ENCODE data around the gene MYH14.

Gene MYH14

DNA sequence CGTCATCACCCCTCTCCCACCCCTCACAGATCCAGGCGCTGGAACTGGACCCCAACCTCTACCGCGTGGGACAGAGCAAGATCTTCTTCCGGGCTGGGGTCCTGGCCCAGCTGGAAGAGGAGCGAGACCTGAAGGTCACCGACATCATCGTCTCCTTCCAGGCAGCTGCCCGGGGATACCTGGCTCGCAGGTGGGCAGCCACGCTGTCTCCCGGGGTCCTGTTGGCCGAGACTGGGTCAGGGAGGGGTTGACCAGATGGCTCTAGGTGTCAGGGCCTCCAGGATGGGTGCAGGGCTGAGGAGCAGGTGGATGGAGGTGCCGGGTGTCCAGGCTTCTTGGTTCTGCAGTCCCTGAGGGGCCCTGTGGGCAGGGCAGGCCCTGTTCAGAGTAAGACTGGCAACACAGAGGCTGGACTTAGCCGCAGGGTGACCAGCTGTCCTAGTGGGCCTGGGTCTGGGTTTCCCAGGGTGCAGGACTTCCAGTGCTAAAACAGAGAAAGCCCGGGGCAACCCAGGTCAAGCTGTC is 58.1 kb downstream of the MYH14 start:
- no peak for DNase-seq (ENCODE audit: low read depth)

DNA sequence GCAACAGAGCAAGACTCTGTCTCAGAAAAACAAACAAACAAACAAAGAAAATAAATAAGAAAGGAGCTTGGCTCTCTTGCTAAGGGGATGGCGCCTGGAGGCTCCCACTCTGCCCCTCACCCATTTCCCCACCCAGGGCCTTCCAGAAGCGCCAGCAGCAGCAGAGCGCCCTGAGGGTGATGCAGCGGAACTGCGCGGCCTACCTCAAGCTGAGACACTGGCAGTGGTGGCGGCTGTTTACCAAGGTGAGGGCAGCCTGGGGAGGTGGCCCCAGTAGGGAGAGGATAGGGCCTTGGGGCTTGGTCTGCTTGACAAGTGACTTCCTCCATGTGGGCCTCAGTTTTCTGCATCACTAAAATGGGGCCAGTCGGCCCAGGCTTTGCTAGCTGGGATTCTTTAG is 59.8 kb downstream of the MYH14 start:
- no peak for DNase-seq (ENCODE audit: low read depth)

DNA sequence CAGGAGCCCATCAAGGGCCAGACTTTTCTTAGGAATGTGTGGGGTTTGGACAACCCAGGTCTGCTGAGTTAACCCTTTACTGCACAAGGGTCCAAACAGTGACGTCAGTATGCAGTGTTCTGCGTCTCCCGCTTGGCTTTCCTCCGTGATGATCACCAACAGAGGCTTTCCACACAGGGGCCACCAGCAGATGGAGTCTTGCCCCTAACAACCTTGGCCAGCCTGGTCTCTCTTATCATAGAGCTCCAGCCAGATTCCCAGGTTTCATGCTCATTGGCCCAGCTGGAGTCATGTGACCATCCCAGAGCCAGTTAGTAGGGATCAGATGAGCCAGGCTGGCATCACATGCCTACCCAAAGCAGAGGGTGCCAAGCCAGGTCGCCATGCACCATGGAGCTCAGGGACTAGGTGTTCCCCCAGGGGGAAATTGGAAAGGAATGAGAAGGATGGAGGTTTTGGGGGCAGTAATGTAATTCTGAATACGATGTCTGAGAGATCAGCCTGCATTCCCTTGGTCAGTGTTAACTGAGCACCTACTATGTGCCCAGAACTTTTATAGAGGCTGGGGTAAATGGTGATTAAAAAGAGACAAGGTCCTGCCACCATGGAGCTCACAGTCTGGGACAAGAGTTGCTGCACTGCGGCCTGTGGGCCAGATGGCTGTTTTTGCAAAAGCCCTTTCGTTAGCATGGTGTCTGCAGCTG is 61.2 kb downstream of the MYH14 start:
- DNase-seq (ENCODE audit: low read depth) = no peak

DNA sequence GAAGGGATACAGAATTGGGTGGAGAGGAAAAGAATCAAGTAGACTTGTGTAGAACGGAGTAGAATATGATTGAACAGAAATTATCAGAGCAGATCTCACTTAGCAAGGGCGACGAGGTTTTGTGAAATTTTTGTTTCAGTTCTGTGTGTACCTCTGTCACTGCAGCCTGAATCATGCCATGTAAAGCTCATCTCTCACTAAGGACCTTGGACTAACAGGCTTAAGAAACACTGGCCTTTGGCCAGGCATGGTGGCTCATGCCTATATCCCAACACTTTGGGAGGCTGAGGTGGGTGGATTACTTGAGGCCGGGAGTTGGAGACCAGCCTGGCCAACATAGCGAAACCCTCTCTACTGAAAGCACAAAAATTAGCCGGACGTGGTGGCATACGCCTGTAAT is 62.6 kb downstream of the MYH14 start:
- DNase-seq (ENCODE audit: low read depth) = no peak

DNA sequence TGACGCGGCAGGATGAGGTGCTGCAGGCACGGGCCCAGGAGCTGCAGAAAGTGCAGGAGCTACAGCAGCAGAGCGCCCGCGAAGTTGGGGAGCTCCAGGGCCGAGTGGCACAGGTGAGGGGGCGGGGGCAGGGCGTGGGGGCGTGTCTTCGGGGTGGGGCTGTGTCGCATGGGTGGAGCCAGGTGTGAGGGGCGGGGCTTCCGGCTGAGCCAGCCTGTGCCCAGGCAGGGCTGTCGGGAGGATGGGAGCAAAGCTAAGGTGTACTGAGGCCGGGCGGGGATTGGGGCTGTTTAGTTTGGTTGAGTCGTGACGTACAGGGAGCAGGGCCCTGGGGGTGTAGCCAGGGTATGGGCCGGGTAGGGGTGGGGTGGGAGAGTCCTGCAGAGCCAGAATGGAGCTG is 63.5 kb downstream of the MYH14 start:
- DNase-seq (ENCODE audit: low read depth) = no peak

DNA sequence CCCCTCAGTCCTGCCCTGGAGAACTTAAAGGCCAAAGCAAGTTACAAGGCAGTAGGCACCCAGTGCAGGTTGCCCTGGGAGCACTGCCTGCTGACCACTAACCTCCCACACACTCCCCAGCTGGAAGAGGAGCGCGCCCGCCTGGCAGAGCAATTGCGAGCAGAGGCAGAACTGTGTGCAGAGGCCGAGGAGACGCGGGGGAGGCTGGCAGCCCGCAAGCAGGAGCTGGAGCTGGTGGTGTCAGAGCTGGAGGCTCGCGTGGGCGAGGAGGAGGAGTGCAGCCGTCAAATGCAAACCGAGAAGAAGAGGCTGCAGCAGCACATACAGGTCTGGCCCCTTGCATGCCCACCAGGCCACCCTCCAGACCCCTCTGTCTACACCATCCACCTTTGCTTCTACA is 64.6 kb downstream of the MYH14 start:
- DNase-seq (ENCODE audit: low read depth) = no peak

DNA sequence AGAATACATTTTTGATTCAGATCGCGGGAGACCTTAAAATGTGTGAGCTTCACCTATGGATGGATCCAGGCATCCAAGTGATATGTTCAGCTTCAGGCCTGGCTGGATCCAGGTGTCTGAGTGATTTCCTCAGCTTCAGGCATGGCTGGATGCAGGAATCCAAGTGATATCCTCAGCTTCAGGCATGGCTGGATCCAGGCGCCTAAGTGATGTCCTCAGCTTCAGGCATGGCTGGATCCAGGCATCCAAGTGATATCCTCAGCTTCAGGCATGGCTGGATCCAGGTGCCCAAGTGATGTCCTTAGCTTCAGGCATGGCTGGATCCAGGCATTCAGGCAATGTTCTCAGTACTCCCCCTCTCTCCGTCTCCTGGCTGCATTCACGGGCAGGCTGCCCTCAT is 65.1 kb downstream of the MYH14 start:
- no peak for DNase-seq (ENCODE audit: low read depth)

DNA sequence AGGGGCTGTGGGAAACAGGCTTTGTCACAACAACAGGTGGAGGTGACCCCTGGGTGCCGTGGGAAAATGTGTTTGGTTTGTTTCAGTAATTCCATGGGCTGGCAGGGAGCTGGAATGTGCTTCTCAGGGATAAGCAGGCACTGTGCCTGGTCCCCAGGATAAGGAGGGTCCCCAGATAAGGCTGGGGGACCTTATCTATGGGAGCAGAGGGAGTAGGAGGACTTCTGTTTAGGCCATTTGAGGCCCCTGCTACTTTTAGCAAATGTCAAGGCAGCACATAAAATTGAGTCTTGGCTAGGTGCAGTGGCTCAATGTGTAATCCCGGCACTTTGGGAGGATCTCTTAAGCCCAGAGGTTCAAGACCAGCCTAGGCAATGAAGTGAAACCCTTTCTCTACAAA is 66.2 kb downstream of the MYH14 start:
- DNase-seq (ENCODE audit: low read depth) = no peak

DNA sequence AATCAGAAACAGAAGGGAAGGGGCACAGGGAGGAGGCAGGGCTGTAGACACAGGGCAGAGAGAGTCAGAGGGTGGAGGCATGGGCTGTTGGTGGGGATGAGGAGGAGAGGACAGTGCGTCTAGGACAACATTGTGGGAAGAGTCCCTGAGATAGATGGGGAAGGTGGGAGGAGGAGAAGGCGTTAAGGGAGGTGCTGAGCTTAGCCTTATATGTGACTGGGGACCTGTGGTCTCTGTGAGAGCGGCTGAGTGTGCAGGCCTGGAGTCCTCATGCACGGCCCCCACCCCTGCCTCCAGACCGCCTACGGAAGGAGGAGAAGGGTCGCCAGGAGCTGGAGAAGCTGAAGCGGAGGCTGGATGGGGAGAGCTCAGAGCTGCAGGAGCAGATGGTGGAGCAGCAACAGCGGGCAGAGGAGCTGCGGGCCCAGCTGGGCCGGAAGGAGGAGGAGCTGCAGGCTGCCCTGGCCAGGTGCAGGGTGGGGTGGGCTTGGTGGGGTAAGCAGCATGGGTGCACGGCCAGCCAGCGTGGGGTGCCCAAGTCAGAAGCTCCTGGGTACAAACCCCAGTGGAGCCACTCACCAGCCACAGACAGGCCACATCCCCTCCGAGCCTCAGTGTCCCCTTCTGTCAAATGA is 69.0 kb downstream of the MYH14 start:
- DNase-seq (ENCODE audit: low read depth) = no peak

DNA sequence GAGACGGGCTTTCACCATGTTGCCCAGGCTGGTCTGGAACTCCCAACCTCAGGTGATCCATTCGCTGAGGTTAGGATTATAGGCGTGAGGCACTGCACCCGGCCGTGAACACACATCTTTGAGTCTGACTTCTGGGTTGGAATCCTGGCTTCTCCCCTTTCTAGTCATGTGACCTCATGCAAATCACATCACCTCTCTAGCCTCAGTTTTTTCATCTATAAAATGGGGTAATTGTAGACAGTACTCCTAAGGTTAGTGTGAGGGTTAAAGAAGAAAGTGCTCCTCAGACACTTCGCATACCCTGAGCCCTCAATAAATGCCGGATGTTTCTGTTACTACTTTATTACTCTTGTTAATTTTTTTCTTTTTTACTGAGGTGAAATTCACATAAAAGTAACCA is 70.4 kb downstream of the MYH14 start:
- no peak for DNase-seq (ENCODE audit: low read depth)

DNA sequence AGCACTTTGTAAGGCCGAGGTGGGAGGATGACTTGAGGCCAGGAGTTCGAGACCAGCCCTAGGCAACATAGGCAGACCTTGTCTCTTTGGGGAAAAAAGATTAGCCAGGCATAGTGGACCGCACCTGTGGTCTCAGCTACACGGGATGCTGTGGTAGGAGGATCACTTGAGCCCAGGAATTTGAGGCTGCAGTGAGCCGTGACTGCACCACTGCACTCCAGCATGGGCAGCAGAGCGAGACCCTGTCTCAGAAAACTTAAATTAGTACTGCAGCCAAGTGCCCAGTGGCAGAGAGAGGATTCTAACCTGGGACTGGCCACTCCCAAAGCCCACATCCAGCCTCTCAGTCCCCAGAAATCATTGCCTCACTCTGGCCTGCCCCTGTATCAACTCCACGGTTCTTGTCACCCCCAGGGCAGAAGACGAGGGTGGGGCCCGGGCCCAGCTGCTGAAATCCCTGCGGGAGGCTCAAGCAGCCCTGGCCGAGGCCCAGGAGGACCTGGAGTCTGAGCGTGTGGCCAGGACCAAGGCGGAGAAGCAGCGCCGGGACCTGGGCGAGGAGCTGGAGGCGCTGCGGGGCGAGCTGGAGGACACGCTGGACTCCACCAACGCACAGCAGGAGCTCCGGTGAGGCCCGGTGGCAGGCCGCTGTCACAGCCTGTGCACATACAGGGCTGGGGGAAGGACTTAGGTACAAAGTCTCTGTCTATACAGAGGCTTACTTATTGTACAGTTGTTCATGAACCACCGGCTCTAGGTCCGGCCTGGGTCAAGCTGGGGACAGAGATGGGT is 72.4 kb downstream of the MYH14 start:
- DNase-seq (ENCODE audit: low read depth) = no peak

DNA sequence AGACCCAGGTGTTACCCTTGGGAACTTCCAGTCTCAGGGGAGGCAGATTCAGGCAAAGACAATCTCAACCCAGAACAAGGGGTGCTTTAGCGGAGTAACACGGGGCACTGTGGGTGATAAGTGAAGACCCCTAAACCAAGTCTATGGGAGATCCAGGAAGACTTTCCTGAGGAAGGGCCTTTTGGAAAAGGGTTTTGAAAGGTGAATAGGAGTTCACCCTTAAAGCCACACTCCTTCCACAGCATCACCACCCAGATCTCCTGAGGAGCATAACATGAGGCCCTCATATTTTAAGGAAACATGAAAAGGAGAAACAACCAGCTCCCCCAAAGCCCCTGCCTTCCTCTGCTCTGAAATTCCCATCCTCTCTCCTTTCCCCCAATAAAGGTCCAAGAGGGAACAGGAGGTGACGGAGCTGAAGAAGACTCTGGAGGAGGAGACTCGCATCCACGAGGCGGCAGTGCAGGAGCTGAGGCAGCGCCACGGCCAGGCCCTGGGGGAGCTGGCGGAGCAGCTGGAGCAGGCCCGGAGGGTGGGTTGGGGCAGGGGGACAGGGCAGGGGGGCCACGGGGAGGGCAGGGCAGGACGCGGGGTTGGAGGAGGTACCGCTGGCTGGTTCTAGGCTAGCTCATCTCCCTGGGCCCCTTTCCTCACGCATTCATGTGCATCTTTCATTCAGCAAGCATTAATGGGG is 73.1 kb downstream of the MYH14 start:
- DNase-seq (ENCODE audit: low read depth) = no peak

DNA sequence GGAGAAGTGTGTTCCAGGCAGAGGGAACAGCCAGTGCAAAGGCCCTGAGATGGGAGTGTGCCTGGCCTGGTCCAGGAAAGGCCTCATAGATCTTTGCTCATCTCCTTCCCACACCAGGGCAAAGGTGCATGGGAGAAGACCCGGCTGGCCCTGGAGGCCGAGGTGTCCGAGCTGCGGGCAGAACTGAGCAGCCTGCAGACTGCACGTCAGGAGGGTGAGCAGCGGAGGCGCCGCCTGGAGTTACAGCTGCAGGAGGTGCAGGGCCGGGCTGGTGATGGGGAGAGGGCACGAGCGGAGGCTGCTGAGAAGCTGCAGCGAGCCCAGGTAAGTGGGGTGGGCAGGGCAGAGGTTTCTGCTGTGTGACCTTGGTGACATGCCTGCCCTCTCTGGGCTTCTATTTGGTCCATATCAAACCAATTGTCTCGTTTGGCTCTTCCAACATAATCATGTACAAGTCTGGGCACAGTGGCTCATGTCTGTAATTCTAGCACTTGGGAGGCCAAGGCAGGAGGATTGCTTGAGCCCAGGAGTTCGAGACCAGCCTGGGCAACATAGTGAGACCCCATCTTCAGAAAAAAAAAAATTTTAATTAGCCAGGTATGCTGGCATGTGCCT is 74.7 kb downstream of the MYH14 start:
- no peak for DNase-seq (ENCODE audit: low read depth)

DNA sequence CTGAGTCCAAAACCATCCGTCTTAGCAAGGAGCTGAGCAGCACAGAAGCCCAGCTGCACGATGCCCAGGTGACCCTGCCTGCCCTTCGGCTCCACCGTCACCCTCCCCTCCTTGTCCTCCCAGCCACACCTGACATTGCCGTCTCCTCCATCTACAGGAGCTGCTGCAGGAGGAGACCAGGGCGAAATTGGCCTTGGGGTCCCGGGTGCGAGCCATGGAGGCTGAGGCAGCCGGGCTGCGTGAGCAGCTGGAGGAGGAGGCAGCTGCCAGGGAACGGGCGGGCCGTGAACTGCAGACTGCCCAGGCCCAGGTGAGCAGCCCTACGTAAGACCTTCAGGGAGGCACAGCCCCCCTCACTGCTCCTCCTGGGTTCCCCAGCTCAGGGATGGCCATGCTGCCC is 76.7 kb downstream of the MYH14 start:
- no peak for DNase-seq (ENCODE audit: low read depth)

DNA sequence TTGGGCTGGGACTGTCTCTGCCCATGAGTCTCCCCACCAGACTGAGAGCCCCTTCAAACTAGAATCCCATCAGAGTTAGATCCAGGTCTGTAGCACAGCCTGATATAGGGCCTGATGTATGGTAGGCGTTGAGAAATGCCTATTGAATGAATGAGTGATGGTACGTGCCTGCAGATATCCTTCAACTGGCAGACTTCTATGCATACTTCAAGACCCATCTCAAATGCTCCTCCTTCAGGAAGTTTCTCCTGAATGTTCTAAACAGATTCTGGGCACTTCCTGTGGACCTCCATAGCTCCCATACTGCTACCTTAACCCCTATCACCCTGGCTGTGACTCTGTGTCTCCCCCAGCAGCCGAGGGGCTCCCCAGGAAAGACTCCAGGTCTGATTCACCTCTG is 77.6 kb downstream of the MYH14 start:
- DNase-seq (ENCODE audit: low read depth) = no peak

DNA sequence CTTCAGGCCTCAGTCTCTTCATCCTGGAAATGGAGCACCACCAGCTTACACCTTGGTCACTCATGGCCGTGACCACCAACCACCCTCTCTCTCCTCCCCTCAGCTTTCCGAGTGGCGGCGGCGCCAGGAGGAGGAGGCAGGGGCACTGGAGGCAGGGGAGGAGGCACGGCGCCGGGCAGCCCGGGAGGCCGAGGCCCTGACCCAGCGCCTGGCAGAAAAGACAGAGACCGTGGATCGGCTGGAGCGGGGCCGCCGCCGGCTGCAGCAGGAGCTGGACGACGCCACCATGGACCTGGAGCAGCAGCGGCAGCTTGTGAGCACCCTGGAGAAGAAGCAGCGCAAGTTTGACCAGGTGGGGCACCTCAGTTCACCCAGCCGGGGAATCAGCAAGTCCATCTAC is 78.1 kb downstream of the MYH14 start:
- no peak for DNase-seq (ENCODE audit: low read depth)

DNA sequence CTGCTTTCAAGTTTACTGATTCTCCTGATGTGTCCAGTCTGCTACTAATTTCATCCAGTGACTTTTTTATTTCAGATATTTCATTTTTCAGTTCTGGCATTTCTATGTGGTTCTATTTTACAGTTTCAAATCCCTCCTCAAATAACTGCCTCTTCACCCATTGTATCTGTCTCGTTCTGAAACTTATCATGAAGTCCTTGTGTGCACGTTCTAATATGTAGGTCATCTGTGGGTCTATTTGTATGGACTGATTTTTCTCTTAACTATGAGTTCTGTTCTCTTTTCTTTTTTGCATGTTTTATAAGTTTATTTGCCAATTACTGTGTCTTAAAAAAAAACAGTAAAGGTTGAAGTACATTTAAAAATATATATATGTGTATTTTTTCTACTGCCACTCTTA is 82.4 kb downstream of the MYH14 start:
- no peak for DNase-seq (ENCODE audit: low read depth)

DNA sequence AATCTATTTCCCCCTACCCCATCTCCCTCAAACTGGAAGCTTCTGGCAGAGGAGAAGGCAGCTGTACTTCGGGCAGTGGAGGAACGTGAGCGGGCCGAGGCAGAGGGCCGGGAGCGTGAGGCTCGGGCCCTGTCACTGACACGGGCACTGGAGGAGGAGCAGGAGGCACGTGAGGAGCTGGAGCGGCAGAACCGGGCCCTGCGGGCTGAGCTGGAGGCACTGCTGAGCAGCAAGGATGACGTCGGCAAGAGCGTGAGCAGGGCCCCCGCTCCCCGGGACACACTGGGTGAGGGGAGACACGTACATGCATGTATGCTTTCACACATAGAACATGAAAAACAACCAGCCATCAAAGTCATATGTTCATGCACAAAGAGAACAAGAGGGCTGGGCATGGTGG is 83.0 kb downstream of the MYH14 start:
- no peak for DNase-seq (ENCODE audit: low read depth)

DNA sequence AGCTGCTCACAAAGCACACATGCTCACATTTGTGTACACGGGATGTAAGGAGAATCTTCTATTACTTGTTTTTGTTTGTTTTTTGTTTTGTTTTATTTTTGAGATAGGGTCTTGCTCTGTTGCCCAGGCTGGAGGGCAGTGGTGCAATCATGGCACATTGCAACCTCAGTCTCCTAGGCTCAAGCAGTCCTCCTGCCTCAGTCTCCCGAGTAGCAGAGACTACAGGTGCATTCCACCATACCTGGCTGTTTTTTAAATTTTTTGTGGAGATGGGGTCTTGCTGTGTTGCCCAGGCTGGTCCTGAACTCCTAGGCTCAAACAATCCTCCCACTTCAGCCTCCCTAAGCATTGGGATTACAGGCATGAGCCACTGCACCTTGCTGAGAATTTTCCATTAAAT is 83.9 kb downstream of the MYH14 start:
- DNase-seq (ENCODE audit: low read depth) = no peak

DNA sequence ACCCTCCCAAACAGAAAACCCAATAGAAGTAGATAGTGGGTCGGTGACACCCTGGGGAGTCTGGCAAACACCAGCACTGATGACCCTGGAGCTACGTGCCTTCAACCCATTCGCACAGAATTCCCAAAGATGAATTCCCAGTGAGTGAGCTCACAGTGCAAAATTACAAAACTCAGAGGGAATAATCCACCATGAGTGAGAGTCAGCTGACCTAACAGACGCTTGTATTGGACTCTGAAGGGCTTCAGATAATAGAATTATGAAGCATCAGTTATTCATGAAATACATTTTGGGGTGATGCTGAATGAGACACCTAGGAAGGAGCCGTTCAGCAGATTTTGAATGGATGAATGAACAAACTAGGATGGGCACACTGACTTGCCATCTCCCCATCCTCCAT is 85.5 kb downstream of the MYH14 start:
- no peak for DNase-seq (ENCODE audit: low read depth)

DNA sequence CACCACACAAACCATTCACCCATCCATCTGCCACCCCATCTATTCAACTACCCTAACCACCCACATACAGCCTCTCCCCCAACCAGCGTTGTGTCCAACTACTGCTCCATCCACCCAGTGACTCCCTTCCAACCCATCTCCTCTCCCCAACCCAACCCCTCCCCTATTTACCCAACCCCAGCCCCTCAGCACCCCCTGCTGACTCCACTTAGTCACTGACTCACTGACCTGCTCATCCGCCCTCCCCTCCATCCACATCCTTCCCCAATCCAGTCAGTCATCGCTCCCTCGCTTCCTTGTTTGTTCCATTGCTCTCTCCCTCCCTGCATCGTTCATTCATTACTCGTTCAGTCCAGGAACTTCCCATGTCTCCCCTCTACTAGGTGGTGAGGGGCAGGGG is 86.6 kb downstream of the MYH14 start:
- DNase-seq (ENCODE audit: low read depth) = no peak

DNA sequence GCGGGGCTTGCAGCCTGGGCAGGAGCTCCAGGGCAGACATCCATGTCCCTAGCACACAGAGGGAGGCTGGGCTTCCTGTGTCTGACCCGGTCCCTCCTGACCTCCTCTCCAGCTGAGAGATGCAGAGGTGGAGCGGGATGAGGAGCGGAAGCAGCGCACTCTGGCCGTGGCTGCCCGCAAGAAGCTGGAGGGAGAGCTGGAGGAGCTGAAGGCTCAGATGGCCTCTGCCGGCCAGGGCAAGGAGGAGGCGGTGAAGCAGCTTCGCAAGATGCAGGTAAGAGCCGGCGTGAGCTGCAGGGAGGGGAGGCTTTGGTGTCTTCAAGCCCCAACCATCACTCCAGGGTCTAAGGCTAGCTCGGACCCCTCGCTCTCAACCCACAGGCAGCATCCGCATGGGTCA is 87.4 kb downstream of the MYH14 start:
- DNase-seq (ENCODE audit: low read depth) = no peak
